ENCODE measurements around the gene VPS9D1. TPM values are rescaled to one million over a fixed set of nuclear protein-coding genes. Genes with fewer than 3 reads are reported as not detected.
"Not testable (repeated sequence)": the region's sequence is repeated elsewhere in the genome, so short reads cannot be mapped to it uniquely, and the experiment has no call there.

VPS9D1 gene
- total RNA-seq, 1 donor from 2014 or later, result 11.2 TPM

GRCh38 chr16:89716493-89716892 is 4.2 kb downstream of the VPS9D1 start:
- intact Hi-C loops (cut with DNase I), result no loop called here
- DNase-seq (no peak), ATAC-seq (ENCODE audit: poor library complexity) (no peak)

- intact Hi-C loops (cut with DNase I), result no loop called here
Observed at GRCh38 chr16:89712274-89712781, 8.4 kb downstream of the VPS9D1 start.

GRCh38 chr16:89711601-89712273 is 9.0 kb downstream of the VPS9D1 start:
- ATAC-seq (ENCODE audit: poor library complexity), result peak; percentile 50
- DNase-seq, result no peak
- intact Hi-C loops (cut with DNase I), result no loop called here

More at GRCh38 chr16:89712274-89712781, 8.4 kb downstream of the VPS9D1 start:
- no peak for ATAC-seq (ENCODE audit: poor library complexity)
- DNase-seq, result no peak

GRCh38 chr16:89710709-89711564 is 9.8 kb downstream of the VPS9D1 start:
- DNase-seq (no peak), ATAC-seq (ENCODE audit: poor library complexity) (no peak)
- intact Hi-C loops (cut with DNase I), result no loop called here

- no peak for ATAC-seq (ENCODE audit: poor library complexity)
- no peak for DNase-seq
- intact Hi-C loops (cut with DNase I), result loop anchor here (5.0 to 10.0 kb wide), 2 partner anchors 82 to 155 kb away; no protein-coding TSS in a partner anchor
Observed at GRCh38 chr16:89709716-89710432, 10.8 kb downstream of the VPS9D1 start.

- intact Hi-C loops (cut with DNase I), result loop anchor here (5.0 to 10.0 kb wide), 2 partner anchors 83 to 156 kb away; no protein-coding TSS in a partner anchor
- ATAC-seq (ENCODE audit: poor library complexity) (no peak), DNase-seq (no peak)
Observed at GRCh38 chr16:89709166-89709565, 11.5 kb downstream of the VPS9D1 start.

GRCh38 chr16:89708481-89708931 is 12.2 kb downstream of the VPS9D1 start:
- intact Hi-C loops (cut with DNase I), result loop anchor here (5.0 to 10.0 kb wide), 2 partner anchors 84 to 156 kb away; no protein-coding TSS in a partner anchor
- no peak for ATAC-seq (ENCODE audit: poor library complexity)
- DNase-seq, result no peak

- no peak for DNase-seq
- ATAC-seq (ENCODE audit: poor library complexity), result no peak
- intact Hi-C loops (cut with DNase I), result loop anchor here (5.0 to 10.0 kb wide), 2 partner anchors 85 to 157 kb away; no protein-coding TSS in a partner anchor
Observed at GRCh38 chr16:89707695-89708094, 13.0 kb downstream of the VPS9D1 start.

- DNase-seq (no peak), ATAC-seq (ENCODE audit: poor library complexity) (no peak)
- intact Hi-C loops (cut with DNase I), result loop anchor here (5.0 to 10.0 kb wide), 2 partner anchors 86 to 158 kb away; no protein-coding TSS in a partner anchor
Observed at GRCh38 chr16:89706518-89707260, 14.0 kb downstream of the VPS9D1 start.

- intact Hi-C loops (cut with DNase I), result loop anchor here (5.0 to 10.0 kb wide), 2 partner anchors 87 to 160 kb away; no protein-coding TSS in a partner anchor
- no peak for ATAC-seq (ENCODE audit: poor library complexity)
- no peak for DNase-seq
Observed at GRCh38 chr16:89705006-89705405, 15.7 kb downstream of the VPS9D1 start.

GRCh38 chr16:89704281-89704680 is 16.4 kb downstream of the VPS9D1 start:
- ATAC-seq (ENCODE audit: poor library complexity) (no peak), DNase-seq (no peak)
- intact Hi-C loops (cut with DNase I), result loop anchor here (10.0 kb wide), 1 partner anchor 161 kb away; no protein-coding TSS in a partner anchor

GRCh38 chr16:89701425-89702406 is 19.0 kb downstream of the VPS9D1 start, which contains the start of gene SPATA2L:
Gene SPATA2L, minus strand, starts transcription at chr16:89701705. Its CDS starts 473 bp downstream, at chr16:89701232.
- intact Hi-C loops (cut with DNase I), result loop anchor here (10.0 kb wide), 1 partner anchor 163 kb away; no protein-coding TSS in a partner anchor
- peak; percentile 85 for ATAC-seq (ENCODE audit: poor library complexity)
- peak; percentile 93 for DNase-seq

- peak; percentile 8 for ATAC-seq (ENCODE audit: poor library complexity)
- intact Hi-C loops (cut with DNase I), result loop anchor here (10.0 kb wide), 1 partner anchor 164 kb away; no protein-coding TSS in a partner anchor
- no peak for DNase-seq
Observed at GRCh38 chr16:89700649-89701424, 19.9 kb downstream of the VPS9D1 start.

GRCh38 chr16:89700100-89700648 is 20.5 kb downstream of the VPS9D1 start:
- intact Hi-C loops (cut with DNase I), result loop anchor here (10.0 kb wide), 1 partner anchor 165 kb away; no protein-coding TSS in a partner anchor
- peak; percentile 79 for ATAC-seq (ENCODE audit: poor library complexity)
- DNase-seq, result peak; percentile 99

- DNase-seq, result peak; percentile 44
- intact Hi-C loops (cut with DNase I), result loop anchor here (10.0 kb wide), 1 partner anchor 165 kb away; no protein-coding TSS in a partner anchor
- ATAC-seq (ENCODE audit: poor library complexity), result not testable (repeated sequence)
Observed at GRCh38 chr16:89699629-89700099, 21.0 kb downstream of the VPS9D1 start.
